Peyer's patch (tissue), 4 donors: Measurements from ENCODE around the gene DPP7. TPM values are rescaled to one million over a fixed set of nuclear protein-coding genes. Genes with fewer than 3 reads are reported as not detected.

Experiments used
- DNase-seq, 3 donors: peaks; one replicate each; pipeline ENCODE4 v3.0.0-alpha.2; 2017 to 2019
- H3K27ac ChIP-seq, 4 donors: fragments of 200-600 bp; sonication (generic); one replicate each; pipeline ENCODE4 v1.5.1; 2016 to 2019
- H3K27me3 ChIP-seq, 2 donors: fragments of 200-600 bp; sonication (generic); one replicate each; pipeline ENCODE4 v1.5.1; 2019
- H3K36me3 ChIP-seq, 3 donors: fragments of 200-600 bp; sonication (generic); one replicate each; pipeline ENCODE4 v1.5.1; 2016 to 2019
- H3K4me1 ChIP-seq, 4 donors: fragments of 200-600 bp; sonication (generic); one replicate each; pipeline ENCODE4 v1.5.1; 2016 to 2019
- H3K4me3 ChIP-seq, 4 donors: fragments of 200-600 bp; sonication (generic); 1 replicate in 3 of 4; 2 replicates in 1 of 4; pipeline ENCODE4 v1.5.1; 2016 to 2019; ENCODE audit warnings: mild to moderate bottlenecking in 1 of 4
- H3K9me3 ChIP-seq, 4 donors: fragments of 200-600 bp; sonication (generic); one replicate each; pipeline ENCODE4 v1.5.1; 2016 to 2019; ENCODE audit warnings: mild to moderate bottlenecking in 1 of 4
- POLR2A ChIP-seq, 2 donors: fragments of 450-650 bp; IDR thresholded peaks; one replicate each; pipeline ENCODE4 v1.5.1; 2017; ENCODE audit warnings: antibody characterized with exemption in 2 of 2, mild to moderate bottlenecking in 2 of 2, moderate library complexity in 2 of 2
- total RNA-seq, 4 donors: library from RNA; depleted of rRNA; stranded (reverse); fragments of >200 nt; gene quantifications; one replicate each; pipeline ENCODE4 v1.1.0, GENCODE V29; 2016
- TF ChIP-seq, protein P1 (sequence below), 6 experiments: fragments of 450-650 bp in 4 of 6; fragments of 200-600 bp in 2 of 6; sonication (generic) in 1 of 6; IDR thresholded peaks; one replicate each; pipeline ENCODE4 v1.5.1; 2017 to 2019; ENCODE audit warnings: antibody characterized with exemption in 6 of 6, mild to moderate bottlenecking in 3 of 6, moderate library complexity in 1 of 6

Gene DPP7
- total RNA-seq, 4 donors from 2014 or later = 44.7 to 177 (median 76.7) TPM

DNA sequence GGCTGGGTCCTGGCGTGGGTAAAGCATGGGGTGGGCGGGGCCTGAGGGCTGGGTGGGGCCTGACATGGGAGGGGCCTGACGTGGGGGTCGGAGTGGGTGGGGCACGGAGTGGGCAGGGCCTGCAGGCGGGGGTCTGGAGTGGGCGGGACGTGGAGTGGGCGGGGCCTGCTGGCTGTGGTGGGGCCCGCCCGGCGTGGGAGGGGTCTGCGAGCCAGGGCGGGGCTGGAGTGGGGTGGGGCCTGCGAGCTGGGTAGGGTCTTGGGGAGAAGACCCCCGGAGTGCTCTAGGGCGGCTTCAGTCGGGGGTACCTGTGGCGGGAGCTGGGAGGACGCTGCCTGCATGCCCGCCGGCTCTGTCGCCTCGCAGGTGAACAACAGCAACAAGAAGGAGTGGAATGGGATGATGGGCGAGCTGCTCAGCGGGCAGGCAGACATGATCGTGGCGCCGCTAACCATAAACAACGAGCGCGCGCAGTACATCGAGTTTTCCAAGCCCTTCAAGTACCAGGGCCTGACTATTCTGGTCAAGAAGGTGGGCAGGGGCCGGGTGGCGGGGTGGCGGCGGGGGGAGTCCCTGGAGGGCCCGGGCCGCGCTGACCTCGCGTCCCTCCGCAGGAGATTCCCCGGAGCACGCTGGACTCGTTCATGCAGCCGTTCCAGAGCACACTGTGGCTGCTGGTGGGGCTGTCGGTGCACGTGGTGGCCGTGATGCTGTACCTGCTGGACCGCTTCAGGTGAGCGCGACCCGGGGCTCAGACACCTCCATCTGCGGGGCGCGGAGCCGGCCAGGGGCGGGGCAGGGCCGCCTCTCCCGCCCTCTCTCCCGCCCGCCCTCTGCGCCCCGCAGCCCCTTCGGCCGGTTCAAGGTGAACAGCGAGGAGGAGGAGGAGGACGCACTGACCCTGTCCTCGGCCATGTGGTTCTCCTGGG, 47.3 kb upstream of the DPP7 start:
- H3K27me3 ChIP-seq = peaks cover 0 to 70% of the 10 kb centered on the region in 2 donors

DNA sequence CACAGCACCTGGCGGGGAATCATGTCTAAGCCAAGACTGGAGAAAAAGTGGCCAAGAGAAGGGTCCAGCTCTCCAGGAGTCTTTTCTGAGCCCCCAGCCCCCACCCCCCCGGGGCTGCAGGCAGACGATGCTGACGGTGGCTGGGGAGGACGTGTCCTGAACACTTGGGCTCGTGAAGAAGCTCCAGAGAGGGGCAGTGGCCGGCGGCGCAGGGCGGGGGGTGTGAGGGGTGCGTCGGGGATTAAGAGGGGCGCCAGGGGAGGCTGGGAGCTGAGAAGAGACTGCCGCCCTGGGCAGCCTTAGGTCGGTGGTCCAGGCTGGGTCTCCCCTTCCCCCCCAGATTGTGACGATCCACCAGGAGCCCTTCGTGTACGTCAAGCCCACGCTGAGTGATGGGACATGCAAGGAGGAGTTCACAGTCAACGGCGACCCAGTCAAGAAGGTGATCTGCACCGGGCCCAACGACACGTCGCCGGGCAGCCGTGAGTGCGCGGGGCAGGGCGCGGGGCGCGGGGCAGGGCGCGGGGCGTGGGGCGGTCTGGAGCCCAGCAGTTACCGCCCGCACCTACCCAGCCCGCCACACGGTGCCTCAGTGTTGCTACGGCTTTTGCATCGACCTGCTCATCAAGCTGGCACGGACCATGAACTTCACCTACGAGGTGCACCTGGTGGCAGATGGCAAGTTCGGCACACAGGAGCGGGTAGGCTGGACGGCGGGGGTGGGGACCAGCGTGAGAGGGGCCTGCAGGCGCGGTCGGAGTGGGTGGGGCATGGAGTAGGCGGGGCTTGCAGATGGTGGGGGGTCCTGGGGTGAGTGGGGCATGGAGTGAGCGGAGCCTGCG, 46.4 kb upstream of the DPP7 start:
- DNase-seq = no peak
- Histone ChIP-seq H3K4me3 (no peak overlapping the region), H3K36me3 (no peaks in the 10 kb centered on the region), H3K27ac (no peak overlapping the region), H3K27me3 (peaks cover 0 to 61% of the 10 kb centered on the region in 2 donors), H3K4me1 (peaks cover 0 to 37% (median 13%) of the 10 kb centered on the region in 4 donors), H3K9me3 (no peaks in the 10 kb centered on the region)
- TF ChIP-seq, protein P1, sequence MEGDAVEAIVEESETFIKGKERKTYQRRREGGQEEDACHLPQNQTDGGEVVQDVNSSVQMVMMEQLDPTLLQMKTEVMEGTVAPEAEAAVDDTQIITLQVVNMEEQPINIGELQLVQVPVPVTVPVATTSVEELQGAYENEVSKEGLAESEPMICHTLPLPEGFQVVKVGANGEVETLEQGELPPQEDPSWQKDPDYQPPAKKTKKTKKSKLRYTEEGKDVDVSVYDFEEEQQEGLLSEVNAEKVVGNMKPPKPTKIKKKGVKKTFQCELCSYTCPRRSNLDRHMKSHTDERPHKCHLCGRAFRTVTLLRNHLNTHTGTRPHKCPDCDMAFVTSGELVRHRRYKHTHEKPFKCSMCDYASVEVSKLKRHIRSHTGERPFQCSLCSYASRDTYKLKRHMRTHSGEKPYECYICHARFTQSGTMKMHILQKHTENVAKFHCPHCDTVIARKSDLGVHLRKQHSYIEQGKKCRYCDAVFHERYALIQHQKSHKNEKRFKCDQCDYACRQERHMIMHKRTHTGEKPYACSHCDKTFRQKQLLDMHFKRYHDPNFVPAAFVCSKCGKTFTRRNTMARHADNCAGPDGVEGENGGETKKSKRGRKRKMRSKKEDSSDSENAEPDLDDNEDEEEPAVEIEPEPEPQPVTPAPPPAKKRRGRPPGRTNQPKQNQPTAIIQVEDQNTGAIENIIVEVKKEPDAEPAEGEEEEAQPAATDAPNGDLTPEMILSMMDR (IDR thresholded peaks at IDR 0.05) = no peak
- no peak for TF ChIP-seq POLR2A (IDR thresholded peaks at IDR 0.05)

More for the DNA sequence above, 47.3 kb upstream of the DPP7 start:
- no peak overlapping the region for H3K4me3 ChIP-seq
- H3K27ac ChIP-seq = no peak overlapping the region
- TF ChIP-seq, protein P1 (IDR thresholded peaks at IDR 0.05) = no peak
- no peak for TF ChIP-seq POLR2A (IDR thresholded peaks at IDR 0.05)
- H3K36me3 ChIP-seq = no peaks in the 10 kb centered on the region
- peaks cover 0 to 31% (median 11%) of the 10 kb centered on the region in 4 donors for H3K4me1 ChIP-seq
- no peaks in the 10 kb centered on the region for H3K9me3 ChIP-seq
- DNase-seq = no peak

DNA sequence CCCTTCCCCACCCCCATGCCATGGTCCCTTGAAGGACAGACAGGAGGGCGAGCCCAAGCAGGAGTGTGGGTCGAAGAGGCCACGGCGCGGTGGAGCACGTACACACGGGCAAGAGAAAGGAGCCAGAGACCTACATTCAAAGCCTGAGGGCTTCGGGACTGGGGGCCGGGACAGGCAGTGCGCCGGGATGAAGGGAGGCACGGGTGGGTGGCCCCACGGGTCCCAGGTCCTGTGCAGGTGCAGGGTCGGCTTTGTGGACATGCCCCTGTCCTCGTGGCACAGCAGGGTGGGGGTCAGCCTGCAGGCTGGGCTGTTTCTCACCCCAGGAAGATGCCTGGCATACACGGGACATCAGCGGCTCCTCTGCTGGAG, 45.5 kb upstream of the DPP7 start:
- H3K36me3 ChIP-seq = no peaks in the 10 kb centered on the region

DNA sequence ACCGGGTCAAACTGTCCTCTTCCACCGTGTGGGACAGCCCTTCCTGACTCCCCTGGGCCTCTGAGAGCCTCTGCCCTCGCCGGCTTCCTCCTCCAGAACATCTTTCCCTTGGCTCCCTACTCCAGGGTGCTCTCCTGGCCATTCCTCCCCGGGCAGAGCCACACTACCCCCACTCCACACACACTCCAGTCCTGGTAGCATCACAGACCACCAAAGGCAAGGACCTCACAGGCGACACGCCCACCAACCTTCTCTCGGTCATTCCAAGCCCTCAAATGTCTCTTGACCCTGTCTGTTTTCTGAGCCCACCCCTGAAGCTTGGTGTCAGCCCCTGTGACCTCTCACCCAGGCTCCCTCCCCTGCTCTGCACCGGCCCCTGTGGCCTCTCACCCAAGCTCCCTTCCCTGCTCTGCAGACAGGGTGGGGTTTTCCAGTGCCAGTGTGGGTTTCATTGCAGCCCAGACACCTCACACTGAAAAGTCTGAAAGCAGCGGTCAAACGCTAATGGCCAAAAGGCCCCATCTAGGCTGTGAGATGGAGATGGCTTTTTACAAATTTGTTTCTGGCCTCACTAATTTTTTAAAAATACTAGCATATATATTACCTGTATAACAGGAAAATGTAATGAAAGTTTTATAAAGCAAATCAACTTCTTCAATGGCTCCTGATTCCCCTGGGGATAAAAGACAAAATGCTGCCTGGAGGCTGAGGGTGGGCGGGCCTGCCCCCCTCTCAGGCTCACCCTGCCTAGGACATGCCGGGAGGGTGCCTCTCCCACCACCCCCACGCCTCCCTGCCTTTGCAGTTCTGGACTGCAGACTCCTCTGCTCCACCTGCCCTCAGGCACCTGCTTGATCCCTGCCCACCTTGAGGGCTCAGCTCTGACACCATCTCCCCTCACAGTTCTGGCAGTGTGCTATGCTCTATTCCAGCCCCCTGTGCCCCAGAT, 44.8 kb upstream of the DPP7 start:
- Histone ChIP-seq H3K4me1 (peaks cover 0 to 37% (median 13%) of the 10 kb centered on the region in 4 donors), H3K27ac (no peak overlapping the region), H3K4me3 (no peak overlapping the region), H3K36me3 (no peaks in the 10 kb centered on the region), H3K9me3 (no peaks in the 10 kb centered on the region), H3K27me3 (peaks cover 0 to 47% of the 10 kb centered on the region in 2 donors)
- TF ChIP-seq POLR2A (IDR thresholded peaks at IDR 0.05) = no peak
- TF ChIP-seq, protein P1 (IDR thresholded peaks at IDR 0.05) = no peak
- DNase-seq = no peak

More for the DNA sequence above, 45.5 kb upstream of the DPP7 start:
- H3K4me3 ChIP-seq = no peak overlapping the region
- peaks cover 0 to 53% of the 10 kb centered on the region in 2 donors for H3K27me3 ChIP-seq
- no peak overlapping the region for H3K27ac ChIP-seq
- DNase-seq = no peak
- no peaks in the 10 kb centered on the region for H3K9me3 ChIP-seq
- H3K4me1 ChIP-seq = peaks cover 0 to 37% (median 13%) of the 10 kb centered on the region in 4 donors
- TF ChIP-seq POLR2A (IDR thresholded peaks at IDR 0.05) = no peak
- TF ChIP-seq, protein P1 (IDR thresholded peaks at IDR 0.05) = no peak

DNA sequence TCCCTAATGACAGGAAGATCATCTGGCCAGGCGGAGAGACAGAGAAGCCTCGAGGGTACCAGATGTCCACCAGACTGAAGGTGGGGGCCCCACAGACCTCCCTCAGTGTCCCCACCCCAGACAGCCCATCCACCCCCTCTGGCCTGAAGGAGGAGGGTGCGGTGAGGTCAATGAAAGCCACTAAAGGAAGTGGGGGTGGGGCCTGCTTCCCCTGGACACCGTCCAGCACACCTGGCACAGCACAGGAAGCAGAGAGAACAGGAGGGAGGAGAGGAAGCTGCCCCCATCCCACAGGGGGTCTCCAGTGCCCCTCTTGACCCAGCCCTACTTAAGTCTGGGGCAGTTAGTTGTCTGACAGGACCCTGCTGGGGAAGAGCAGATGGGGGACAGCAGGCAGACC, 44.1 kb upstream of the DPP7 start:
- TF ChIP-seq POLR2A (IDR thresholded peaks at IDR 0.05) = no peak
- TF ChIP-seq, protein P1 (IDR thresholded peaks at IDR 0.05) = no peak
- Histone ChIP-seq H3K9me3 (no peaks in the 10 kb centered on the region), H3K4me1 (peaks cover 0 to 36% (median 13%) of the 10 kb centered on the region in 4 donors), H3K4me3 (no peak overlapping the region), H3K27me3 (peaks cover 0 to 43% of the 10 kb centered on the region in 2 donors), H3K36me3 (no peaks in the 10 kb centered on the region), H3K27ac (no peak overlapping the region)
- no peak for DNase-seq
